Sigmoid colon (tissue), 4 donors: Measurements from ENCODE around the gene R3HDM2.
"Not testable (repeated sequence)": the region's sequence is repeated elsewhere in the genome, so short reads cannot be mapped to it uniquely, and the experiment has no call there.

ENCODE experiments used
- POLR2AphosphoS5 ChIP-seq, 4 donors: sonication (generic); formaldehyde crosslinking; IDR thresholded peaks; one replicate each; pipeline ENCODE4 v1.6.1; 2017; ENCODE audit warnings: antibody characterized with exemption in 4 of 4
- TF ChIP-seq, protein P1 (sequence below), 4 experiments: fragments of 450-650 bp in 3 of 4; fragments of 200-600 bp in 1 of 4; IDR thresholded peaks; one replicate each; pipeline ENCODE4 v1.5.1; 2016 to 2019; ENCODE audit warnings: antibody characterized with exemption in 4 of 4, mild to moderate bottlenecking in 3 of 4, moderate library complexity in 2 of 4

DNA sequence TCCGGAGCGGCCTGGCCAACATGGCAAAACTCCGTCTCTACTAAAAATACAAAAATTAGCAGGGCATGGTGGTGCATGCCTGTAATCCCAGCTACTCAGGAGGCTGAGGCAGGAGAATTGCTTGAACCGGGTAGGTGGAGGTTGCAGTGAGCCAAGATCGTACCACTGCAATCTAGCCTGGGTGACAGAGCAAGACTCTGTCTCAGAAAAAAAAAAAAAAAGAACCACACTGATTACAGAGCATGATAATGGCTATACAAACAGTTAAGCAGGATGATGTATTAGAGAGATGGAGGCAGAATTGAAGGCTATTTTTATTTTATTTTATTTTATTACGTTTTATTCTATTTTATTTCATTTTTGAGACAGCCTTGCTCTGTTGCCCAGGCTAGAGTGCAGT is 13.5 kb upstream of the R3HDM2 start:
- TF ChIP-seq, protein P1, sequence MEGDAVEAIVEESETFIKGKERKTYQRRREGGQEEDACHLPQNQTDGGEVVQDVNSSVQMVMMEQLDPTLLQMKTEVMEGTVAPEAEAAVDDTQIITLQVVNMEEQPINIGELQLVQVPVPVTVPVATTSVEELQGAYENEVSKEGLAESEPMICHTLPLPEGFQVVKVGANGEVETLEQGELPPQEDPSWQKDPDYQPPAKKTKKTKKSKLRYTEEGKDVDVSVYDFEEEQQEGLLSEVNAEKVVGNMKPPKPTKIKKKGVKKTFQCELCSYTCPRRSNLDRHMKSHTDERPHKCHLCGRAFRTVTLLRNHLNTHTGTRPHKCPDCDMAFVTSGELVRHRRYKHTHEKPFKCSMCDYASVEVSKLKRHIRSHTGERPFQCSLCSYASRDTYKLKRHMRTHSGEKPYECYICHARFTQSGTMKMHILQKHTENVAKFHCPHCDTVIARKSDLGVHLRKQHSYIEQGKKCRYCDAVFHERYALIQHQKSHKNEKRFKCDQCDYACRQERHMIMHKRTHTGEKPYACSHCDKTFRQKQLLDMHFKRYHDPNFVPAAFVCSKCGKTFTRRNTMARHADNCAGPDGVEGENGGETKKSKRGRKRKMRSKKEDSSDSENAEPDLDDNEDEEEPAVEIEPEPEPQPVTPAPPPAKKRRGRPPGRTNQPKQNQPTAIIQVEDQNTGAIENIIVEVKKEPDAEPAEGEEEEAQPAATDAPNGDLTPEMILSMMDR (IDR thresholded peaks at IDR 0.05), result not testable (repeated sequence)
- not testable (repeated sequence) for TF ChIP-seq POLR2AphosphoS5 (IDR thresholded peaks at IDR 0.05)
